D721Med (cell line): ENCODE data around the gene TBX2.

Source experiments
- DNase-seq: peaks from one replicate; pipeline ENCODE4 v3.0.0; 2011; ENCODE audit warnings: low spot score; ENCODE audit not compliant: insufficient read length
- FAIRE-seq: peaks from 2 replicates; lab custom pipeline; 2011; peaks lifted over from hg19 to GRCh38; lab: Jason Lieb, UNC
- TF ChIP-seq, protein P1 (sequence below): IDR thresholded peaks from 2 replicates; pipeline ENCODE4 v1.5.1; 2012; ENCODE audit warnings: mild to moderate bottlenecking, control low read depth; ENCODE audit not compliant: insufficient read depth; ENCODE audit errors: missing control alignments

The TBX2 gene

DNA sequence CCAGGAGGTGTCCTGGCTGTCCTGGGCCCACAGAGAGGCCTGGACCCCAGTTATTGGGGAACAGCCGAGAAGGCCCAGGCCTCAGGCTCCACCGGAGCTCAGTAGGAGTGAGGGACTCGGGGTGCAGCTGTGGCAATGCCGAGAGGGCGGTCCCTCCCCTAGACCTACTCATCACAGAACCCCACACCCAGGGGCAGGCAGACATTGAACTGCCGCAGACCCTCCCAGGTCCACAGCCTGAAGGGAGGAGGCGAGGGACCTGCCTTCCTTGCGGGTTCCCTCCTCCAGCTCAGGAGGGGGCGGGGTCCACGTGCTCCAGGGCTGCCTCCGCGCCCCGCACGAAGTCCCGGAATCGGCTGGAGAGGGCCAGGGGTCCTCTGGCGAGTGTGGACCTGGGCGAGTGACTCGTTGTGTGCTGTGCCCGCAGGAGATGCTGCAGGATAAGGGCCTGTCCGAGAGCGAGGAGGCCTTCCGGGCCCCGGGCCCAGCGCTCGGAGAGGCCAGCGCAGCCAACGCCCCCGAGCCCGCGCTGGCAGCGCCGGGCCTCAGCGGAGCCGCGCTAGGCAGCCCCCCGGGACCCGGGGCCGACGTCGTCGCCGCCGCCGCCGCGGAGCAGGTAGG lies 56.5 kb downstream of the TBX2 start:
- FAIRE-seq (no peak), DNase-seq (no peak)
- TF ChIP-seq, protein P1, sequence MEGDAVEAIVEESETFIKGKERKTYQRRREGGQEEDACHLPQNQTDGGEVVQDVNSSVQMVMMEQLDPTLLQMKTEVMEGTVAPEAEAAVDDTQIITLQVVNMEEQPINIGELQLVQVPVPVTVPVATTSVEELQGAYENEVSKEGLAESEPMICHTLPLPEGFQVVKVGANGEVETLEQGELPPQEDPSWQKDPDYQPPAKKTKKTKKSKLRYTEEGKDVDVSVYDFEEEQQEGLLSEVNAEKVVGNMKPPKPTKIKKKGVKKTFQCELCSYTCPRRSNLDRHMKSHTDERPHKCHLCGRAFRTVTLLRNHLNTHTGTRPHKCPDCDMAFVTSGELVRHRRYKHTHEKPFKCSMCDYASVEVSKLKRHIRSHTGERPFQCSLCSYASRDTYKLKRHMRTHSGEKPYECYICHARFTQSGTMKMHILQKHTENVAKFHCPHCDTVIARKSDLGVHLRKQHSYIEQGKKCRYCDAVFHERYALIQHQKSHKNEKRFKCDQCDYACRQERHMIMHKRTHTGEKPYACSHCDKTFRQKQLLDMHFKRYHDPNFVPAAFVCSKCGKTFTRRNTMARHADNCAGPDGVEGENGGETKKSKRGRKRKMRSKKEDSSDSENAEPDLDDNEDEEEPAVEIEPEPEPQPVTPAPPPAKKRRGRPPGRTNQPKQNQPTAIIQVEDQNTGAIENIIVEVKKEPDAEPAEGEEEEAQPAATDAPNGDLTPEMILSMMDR, result no peak

DNA sequence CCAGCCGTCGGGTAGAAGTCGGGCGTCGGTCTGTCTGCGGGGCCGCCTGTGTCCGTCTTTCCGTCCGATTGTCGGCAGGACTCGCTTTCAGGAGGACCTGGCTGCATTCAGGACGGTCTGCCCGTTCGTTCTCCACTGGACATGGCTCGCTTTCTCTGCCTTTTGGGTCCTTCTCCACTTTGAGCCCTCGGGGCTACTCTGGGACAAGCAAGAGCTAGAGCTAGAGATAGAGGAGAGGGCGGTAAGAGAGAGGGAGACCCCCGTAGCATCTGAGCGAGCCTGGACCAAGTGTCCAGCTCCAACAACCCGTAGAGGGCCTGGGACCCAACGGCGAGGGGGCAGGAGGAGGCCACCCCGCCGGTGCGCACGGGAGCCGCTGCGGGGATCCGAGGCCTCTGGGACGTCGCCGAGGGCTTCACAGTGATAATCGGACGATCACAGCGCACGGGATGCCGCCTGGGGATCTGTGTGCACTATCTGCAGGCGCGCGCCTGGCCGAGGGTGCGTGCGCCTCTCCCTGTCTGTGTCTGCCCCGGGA lies 57.1 kb downstream of the TBX2 start:
- TF ChIP-seq, protein P1, result no peak
- no peak for DNase-seq
- FAIRE-seq, result no peak

DNA sequence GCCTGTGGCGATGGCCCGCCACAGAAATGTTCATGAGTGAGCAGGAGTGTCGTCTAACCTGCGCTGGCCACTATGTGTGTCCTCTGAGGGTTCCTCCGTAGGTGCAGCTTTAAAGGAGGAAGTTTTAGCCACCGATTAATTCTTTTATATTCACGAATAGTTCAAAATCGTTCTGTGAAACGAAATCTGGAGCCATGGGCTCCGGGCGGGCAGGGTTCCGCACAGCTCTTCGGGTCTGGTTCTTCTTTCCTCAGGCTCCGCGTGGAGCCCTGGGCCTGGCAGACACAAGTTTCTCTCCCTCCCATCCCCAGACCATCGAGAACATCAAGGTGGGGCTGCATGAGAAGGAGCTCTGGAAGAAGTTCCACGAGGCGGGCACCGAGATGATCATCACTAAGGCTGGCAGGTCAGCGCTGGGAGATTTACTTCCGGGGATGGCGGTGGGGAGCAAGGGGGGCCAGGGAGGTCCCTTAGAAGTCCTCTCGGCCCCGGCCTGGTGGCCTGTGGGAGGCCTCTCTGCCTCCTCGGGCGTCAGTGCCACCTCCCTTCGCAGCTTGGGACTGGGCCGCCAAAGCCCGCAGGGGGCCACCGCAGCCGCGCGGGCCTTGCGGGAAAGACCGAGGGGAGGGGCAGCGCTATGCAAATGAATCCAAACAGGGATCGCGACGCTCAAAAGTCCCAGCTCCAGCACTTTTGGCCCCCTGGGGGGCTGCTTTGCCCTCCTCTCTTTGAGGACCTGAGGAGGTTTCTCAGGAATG lies 57.8 kb downstream of the TBX2 start:
- TF ChIP-seq, protein P1, result no peak
- FAIRE-seq, result no peak
- no peak for DNase-seq

DNA sequence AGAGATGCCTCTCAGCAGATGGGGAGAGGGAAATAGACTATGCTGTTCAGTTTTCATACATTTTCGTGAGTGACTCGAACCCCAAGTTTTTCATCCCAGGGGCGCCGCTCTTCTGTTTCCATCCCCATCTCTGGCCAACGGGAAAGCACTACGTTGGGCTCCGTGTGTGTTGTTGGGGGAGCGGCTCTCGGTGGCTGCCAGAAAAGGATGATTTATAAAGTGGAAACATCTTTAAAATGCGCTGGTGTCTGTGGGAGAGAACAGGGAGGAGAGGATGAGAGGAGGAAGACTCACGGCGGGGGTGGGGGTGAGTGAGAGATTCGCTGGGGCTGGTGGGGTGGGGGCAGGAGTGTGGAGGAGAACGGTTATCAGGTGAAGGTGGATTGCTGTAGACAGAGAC lies 58.4 kb downstream of the TBX2 start:
- FAIRE-seq (no peak), DNase-seq (no peak)
- TF ChIP-seq, protein P1, result no peak

DNA sequence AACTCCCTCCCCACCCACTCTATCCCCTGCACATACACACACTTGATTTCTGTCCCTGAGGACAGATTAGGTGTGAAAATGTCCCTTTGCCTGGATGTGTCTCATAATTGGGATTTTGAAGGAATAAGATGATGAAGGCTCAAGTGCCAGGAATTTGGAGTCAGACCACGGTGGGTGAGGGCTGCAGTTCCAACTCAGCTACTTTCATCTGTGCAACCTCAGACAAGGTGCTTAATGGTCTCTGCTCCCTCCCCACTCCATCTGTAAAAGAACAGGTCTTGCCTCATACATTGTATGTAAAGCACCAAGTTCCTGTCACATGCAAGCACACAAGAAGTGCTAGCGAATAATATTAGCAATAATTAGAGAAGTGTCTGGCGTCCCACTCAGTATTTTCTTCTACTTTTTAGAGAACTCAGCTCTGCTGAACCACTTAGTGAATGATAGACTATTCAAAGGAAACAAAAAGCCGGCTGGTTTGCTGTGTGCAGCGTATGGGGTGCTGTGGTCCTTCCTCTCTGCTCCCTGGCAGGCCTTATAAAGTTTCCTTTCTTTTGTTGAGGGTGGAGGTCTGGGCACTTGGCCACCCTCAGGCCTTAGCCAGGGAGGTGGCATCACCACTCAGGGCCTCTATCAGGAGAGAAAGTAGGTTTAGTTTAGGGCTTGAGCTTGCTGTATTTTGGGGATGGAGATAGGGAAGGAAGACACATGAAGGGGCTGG lies 58.9 kb downstream of the TBX2 start:
- DNase-seq (no peak), FAIRE-seq (no peak)
- TF ChIP-seq, protein P1, result no peak
